Fibroblast of mammary gland (primary cell): ENCODE results near the gene PRXL2B.

Experiments used
- DNase-seq: peaks from one replicate; pipeline ENCODE4 v3.0.0-alpha.2; 2010; ENCODE audit warnings: low read depth
- H3K4me3 ChIP-seq: 2 replicates; pipeline ENCODE4 v1.5.1; 2011; ENCODE audit warnings: low read depth, mild to moderate bottlenecking, low read length, moderate library complexity; ENCODE audit not compliant: control insufficient read depth
- CTCF ChIP-seq: conservative IDR thresholded peaks from 2 replicates; pipeline ENCODE4 v1.5.1; 2011; ENCODE audit warnings: low read depth, low read length, inconsistent platforms; ENCODE audit not compliant: control insufficient read depth, insufficient read depth

The PRXL2B gene

DNA sequence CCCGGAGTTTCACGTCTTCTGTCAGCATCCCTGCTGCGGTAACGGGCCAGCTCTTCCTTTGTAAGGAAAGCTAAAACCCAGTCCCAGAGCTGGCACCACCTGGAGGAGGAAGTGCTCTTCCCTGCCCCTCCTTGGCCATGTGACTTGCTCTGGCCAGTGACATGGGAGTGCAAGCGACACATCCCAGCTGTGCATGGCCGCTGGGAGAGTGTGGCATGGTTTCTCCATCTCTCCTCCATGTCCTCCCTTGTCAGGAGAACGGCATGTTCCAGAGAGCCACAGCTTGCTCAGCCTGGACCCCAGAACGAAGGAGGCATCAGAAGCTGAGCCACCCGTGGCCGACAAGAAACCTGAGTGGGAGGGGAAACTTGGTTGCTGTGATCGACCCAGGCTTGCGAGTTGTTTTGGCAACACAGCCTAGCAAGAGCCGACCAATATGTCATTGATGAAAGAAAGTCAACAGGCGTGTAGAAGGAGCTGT, 2.7 kb upstream of the PRXL2B start:
- no peak overlapping the region for H3K4me3 ChIP-seq
- DNase-seq: no peak

GRCh38 chr1:2584686-2585317, 1.8 kb upstream of the PRXL2B start:
- TF ChIP-seq CTCF: no peak
- H3K4me3 ChIP-seq: no peak overlapping the region
- no peak for DNase-seq

More for the DNA sequence above, 2.7 kb upstream of the PRXL2B start:
- TF ChIP-seq CTCF: no peak

DNA sequence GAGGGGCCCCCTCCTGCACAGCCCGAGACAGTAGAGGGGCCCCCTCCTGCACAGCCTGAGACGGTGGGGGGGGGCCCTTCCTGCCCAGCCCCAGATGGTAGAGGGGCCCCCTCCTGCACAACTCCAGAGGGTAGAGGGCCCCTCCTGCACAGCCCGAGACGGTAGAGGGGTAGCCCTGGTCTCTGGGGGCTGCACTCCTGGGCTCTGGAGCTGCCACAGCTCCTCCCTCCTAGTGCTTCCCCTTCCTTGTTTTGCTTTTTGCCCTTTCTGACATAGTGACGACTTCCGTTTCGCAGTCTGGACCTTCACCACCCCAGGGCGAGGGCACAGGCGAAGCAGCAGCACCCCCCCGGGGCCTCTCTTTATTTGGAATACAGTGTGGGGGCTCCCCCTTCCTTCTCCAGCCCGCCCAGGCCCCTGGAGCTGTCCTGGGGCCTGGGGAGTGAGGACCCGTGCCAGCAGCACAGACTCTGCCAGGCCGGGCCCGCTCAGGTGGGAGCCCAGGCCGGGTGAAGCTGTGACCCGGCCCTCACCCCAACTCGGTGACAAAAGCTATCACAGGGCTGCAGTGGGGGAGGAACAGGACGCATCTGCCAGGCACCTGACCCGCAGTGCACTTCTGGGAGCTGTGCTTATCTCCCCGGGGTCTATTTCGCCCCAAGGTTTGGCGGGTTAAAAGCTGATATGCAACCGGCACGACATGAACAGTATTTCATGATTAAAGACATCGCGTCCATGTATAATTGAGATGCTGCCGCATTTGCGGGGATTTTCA, 1.1 kb upstream of the PRXL2B start:
- DNase-seq: peak; percentile 37
- peak overlapping the region; percentile 70 for H3K4me3 ChIP-seq
- TF ChIP-seq CTCF: no peak

- peak overlapping the region; percentile 57 for H3K4me3 ChIP-seq
- DNase-seq: peak; percentile 12
- no peak for TF ChIP-seq CTCF
Measured at GRCh38 chr1:2587071-2587859, 688 bp downstream of the PRXL2B start.

DNA sequence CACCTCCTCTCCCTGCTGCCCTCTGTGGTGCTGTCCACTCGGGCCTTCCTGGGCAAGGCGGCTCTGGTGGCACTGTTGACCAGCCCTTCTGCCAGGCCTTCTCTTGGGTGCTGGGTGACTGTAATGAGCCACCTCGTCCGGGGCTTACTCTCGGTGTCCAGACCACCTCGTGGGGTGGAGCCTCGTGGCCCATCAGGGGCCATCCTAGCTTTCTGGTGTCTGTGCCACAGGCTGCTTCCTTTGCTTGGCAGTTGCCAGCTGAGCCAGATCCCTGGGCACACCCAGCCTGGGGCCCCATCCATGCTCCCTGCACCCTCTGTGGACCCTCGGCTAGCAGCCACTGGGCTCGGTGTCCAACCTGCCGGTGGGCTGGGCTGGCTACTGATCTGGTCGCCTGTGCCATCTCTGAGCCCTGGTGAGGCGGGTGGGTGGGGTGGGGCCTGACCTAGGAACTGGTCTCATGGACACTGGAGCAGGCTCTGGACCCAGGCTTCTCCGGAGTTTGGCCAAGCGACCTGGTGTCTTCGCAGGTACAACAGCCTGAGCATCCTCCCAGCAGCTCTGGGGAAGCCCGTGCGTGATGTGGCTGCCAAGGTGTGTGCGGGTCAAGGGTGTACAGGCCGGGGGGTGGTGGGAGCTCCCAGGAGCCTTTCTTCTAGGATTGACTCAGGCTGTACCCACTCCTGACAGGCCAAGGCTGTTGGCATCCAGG, 1.4 kb downstream of the PRXL2B start:
- TF ChIP-seq CTCF: no peak
- H3K4me3 ChIP-seq: peak overlapping the region; percentile 57
- DNase-seq: no peak

- DNase-seq: no peak
- no peak overlapping the region for H3K4me3 ChIP-seq
- no peak for TF ChIP-seq CTCF
Measured at GRCh38 chr1:2588661-2589430, 2.3 kb downstream of the PRXL2B start.
